GM23248 (cell line): ENCODE measurements around the gene LAPTM4A.

Experiments used
- EZH2 ChIP-seq: fragments of 200-600 bp; sonication (generic); IDR thresholded peaks from 2 replicates; pipeline ENCODE4 v1.6.1; 2018; ENCODE audit warnings: antibody characterized with exemption, mild to moderate bottlenecking; ENCODE audit not compliant: insufficient read depth, poor library complexity, severe bottlenecking
- EZH2phosphoT487 ChIP-seq: fragments of 200-600 bp; sonication (generic); IDR thresholded peaks from 2 replicates; pipeline ENCODE4 v1.6.1; 2018; ENCODE audit warnings: antibody characterized with exemption, moderate library complexity, mild to moderate bottlenecking, low read depth; ENCODE audit not compliant: insufficient read depth

- TF ChIP-seq EZH2 (no peak), EZH2phosphoT487 (no peak)
Measured at GRCh38 chr2:20050104-20050645, 1.3 kb downstream of the LAPTM4A start.
